NCI-H1694 treated with DMSO at 0.1 percent for 48 hours (cell line): Measurements from ENCODE around the gene PGAM1.
"Not testable (repeated sequence)": the region's sequence is repeated elsewhere in the genome, so short reads cannot be mapped to it uniquely, and the experiment has no call there.

Source experiments
- DNase-seq: peaks from one replicate; lab custom pipeline; 2025; lab: John Stamatoyannopoulos, UW

Gene PGAM1

DNA sequence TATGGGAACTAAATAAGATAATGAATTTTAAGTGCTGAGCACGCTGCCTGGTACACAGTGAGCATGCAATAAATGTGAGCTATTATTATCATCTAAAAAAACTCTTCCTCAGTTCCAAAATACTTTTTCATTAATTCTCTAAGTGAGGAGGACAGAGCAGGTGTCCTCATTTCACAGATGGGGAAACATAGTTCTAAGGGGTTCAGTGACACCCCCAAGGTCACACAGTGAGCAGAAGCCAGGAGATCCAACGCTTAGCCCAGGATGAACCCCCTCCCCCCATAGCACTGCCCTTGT, 18.1 kb upstream of the PGAM1 start:
- no peak for DNase-seq

GRCh38 chr10:97408496-97408992, 17.4 kb upstream of the PGAM1 start:
- no peak for DNase-seq

DNA sequence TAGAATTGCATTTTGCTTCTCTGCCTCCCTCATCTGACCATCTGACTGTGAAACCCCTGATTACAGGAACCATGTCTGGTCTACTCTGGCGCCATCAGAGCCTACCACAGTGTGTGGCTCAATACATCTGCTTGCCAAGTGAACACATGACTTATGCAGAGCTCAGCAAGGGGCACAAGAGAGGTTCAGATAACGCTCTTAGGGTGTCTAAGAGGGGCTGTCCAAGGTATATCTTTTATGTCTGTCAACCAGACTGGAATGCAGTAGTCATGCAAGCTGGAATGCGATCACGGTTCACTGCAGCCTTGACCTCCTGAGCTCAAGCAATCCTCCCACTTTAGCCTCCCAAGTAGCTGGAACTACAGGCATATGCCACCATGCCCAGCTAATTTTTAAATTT, 14.6 kb upstream of the PGAM1 start:
- DNase-seq: no peak

DNA sequence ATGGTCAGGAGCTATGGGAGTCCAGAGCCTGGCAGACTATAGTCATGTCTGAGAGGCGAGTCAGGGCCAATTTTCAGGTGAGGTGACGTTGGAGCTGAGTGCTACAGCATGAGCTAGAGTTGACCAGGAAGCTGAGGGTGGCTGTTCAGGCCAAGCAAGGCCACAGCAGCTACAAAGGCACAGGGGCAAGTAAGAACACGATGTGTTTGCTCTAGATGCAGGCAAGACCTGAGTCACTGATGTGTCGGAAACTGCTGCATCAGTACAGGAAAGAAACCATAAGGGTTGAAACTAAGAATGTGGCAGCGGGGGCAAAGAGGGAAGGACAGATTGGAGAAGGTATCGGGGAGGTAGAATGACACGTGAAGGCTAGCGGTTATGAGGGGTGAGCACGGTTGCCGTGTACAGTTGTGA, 13.1 kb upstream of the PGAM1 start:
- DNase-seq: no peak

DNA sequence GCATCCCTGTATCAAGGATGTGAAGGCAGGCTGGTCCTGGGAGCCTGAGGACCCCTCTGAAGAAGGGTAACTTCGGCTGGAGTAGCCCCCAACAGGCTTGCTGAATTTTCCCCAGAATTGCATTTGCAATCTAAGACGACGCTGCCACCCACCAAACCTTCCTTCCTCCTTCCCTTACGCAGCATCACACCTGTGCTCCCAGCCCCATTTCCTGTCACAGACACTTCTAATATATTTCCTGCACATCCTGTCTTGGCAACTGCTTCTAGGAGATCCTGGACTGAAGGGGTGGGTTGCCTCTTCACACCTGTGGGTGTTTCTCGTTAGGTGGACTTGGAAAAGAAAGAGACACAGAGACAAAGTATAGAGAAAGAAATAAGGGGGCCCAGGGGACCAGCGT, 9.4 kb upstream of the PGAM1 start:
- no peak for DNase-seq

DNA sequence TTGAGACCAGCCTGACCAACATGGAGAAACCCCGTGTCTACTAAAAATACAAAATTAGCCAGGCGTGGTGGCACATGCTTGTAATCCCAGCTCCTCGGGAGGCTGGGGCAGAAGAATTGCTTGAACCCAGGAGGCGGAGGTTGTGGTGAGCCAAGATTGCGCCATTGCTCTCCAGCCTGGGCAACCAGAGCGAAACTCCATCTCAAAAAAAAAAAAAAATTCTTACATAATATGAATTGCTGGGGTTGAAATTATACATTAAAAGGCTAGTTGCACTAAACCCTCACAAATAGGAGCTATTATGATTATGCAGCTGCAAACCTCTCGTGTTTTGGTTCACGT, 2.3 kb upstream of the PGAM1 start:
- DNase-seq: not testable (repeated sequence)

- no peak for DNase-seq
These were observed 982 bp downstream of the PGAM1 start for GRCh38 chr10:97426776-97427570.

- DNase-seq: no peak
These were observed 1.7 kb downstream of the PGAM1 start for GRCh38 chr10:97427571-97428179.

DNA sequence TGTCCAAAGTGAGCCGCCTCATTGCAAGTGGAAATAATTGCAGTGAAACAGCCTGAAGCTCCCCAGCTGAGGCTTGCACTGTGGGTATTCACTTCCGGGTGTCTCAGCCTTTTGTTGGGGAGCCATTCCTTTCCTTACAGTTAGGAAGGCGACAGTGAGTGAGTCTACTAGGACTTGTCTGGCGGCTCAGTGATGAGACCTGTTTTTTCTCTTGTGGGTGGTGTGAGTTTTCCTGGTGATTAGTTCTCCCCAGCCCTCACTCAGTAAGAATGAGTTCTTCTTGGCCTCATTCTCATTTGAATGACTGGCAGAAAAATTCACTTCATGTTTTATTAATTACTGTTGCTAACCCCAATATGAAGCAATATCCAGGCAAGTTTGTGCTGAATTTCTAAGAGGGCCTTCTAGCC, 2.6 kb downstream of the PGAM1 start:
- DNase-seq: no peak

DNA sequence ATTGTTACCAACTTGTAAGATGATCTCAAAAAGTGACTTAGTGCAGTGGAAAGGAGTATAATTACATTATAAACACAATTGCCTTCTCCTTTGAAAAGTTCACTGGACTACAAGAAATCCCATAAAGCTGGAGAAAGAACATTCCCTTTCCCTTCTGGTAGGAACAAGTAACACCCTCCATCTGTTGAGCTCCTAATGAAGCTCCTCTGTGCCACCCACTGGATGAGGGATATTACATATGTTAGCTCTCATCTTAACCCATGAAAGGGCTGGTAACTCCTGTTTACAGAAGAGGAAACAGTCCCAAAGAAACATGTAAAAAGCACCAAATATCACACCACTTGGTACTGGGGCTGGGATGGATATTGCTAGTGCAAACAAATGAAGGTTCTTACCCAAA, 8.1 kb downstream of the PGAM1 start:
- no peak for DNase-seq

DNA sequence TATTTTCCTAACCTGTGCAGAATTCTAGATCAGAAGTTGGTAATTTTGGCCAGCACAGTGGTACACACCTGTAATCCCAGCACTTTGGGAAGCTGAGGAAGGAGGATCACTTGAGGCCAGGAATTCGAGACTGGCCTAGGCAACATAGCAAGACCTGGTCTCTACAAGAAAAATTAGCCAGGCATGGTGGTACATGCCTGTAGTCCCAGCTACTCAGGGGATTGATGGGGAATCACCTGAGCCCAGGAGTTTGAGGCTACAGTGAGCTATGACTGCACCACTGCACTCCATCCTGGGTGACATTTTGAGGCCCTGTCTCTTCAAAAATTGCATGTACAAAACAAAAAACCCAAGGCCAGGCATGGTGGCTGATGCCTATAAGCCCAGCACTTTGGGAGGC, 8.6 kb downstream of the PGAM1 start:
- DNase-seq: no peak

GRCh38 chr10:97435211-97435610, 9.2 kb downstream of the PGAM1 start:
- no peak for DNase-seq

- DNase-seq: no peak
These were observed 16.3 kb downstream of the PGAM1 start for GRCh38 chr10:97442277-97442676.

- no peak for DNase-seq
These were observed 18.2 kb downstream of the PGAM1 start for GRCh38 chr10:97444212-97444611.

GRCh38 chr10:97445357-97445721, 19.3 kb downstream of the PGAM1 start:
- no peak for DNase-seq

DNA sequence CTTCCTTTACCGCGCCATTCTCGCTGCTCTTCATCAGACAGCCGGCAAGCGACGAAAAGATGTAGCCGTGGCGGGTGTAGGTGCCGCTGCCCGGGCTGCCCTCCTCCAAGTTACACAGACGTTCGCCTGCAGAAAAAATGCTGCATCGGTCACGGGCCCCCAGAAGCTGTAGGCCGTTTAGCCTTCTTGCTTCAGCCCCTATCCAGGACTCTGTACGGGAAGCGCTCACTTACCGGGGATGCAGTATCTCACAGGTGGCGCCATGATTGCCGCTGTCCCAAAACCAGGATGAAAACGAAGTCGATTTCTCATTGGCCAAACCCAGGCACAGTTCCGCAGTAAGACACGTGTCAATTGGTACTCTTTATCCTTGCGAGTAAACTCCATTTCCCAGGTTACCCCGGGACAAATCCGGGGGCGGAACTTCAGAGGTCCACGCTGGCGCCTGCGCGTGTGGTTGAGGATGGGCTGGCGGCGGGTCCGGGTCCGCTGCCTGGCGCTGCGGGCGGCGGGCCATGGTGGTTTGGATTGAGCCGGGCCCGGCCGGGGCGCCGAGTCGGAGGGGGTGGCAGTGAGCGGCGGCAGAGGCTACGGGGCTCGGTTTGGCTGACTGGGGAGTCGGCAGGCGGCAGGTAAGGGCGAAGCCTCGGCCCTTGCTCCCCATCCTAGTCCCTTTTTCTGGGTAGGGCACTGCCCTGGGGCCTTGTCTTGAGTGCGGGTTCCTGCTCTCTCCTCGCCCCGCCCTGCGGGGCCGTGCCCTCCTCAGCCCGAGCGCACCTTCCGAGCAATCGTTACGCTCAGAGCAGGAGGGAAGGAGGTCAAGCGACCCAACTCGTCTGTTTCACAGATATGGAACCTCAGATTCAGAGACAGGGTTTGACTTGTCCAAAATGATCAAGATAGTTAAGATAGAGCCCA, 20.0 kb downstream of the PGAM1 start, which contains the start of the genes EXOSC1 and ZDHHC16:
Gene EXOSC1 (minus strand): TSS at position 285 of the 918 bp plus-strand sequence. CDS start 21 bp downstream, at position 264.
Gene ZDHHC16 (plus strand): TSS at position 454 of the 918 bp plus-strand sequence. CDS start 5,501 bp downstream, outside the sequence.
- DNase-seq: peak; percentile 94

- no peak for DNase-seq
These were observed 24.8 kb downstream of the PGAM1 start for GRCh38 chr10:97450828-97451227.

DNA sequence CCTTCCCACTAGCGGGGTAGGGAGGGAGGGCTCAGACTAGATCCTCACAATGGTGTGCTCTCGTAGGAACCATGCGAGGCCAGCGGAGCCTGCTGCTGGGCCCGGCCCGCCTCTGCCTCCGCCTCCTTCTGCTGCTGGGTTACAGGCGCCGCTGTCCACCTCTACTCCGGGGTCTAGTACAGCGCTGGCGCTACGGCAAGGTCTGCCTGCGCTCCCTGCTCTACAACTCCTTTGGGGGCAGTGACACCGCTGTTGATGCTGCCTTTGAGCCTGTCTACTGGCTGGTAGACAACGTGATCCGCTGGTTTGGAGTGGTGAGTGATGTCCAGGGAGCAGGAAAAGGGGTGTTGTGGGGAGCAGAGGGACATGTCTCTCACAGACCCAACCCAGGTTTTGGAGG, 25.6 kb downstream of the PGAM1 start:
- no peak for DNase-seq

- DNase-seq: no peak
These were observed 26.4 kb downstream of the PGAM1 start for GRCh38 chr10:97452352-97452751.

GRCh38 chr10:97454330-97455036, 28.5 kb downstream of the PGAM1 start:
- DNase-seq: no peak

DNA sequence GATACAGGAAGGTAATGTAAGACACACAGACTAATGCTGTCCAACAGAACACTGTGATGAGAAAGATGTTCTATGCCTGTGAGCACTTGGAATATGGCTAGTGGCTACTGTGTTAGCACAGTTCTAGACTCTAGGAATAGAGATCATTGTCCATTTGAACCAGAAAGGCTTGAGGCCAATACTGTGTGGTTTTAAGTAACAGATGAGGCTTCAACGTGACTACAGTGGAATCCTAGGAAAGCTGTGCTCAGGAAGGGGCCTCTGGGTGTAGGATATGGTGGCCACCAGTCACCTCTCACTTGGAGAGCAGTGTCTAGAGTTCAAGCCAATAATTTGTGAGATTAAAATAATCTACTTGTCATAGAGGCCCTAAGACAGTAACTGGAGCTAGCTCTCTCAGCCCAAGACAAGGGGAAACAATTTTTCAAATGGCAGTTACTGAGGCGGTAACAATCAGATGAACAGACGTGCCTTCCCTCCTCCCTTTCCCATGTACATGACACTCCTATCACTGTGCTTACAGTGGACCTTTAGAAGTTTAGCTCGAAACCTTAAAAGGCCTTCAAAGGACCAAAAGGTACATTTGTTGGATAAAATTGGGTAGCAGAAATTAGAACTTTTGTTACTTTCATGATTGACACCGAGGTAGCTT, 30.2 kb downstream of the PGAM1 start:
- no peak for DNase-seq

DNA sequence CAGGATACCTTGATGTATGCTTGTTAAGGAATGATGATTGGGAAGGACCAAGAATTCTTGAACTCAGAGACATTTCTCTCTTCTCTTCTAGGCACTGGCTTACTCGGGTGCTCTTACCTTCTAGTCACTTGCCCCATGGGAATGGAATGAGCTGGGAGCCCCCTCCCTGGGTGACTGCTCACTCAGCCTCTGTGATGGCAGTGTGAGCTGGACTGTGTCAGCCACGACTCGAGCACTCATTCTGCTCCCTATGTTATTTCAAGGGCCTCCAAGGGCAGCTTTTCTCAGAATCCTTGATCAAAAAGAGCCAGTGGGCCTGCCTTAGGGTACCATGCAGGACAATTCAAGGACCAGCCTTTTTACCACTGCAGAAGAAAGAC, 30.7 kb downstream of the PGAM1 start:
- DNase-seq: no peak
